ENCODE results near the gene ZNF512B.

GRCh38 chr20:64010711-64011237 is 41.0 kb upstream of the ZNF512B start:
- no peak for TF ChIP-seq GATA3 (IDR thresholded peaks at IDR 0.05; ENCODE audit: low read depth, low read length)
- no peak for TF ChIP-seq GATA2 (IDR thresholded peaks at IDR 0.05; ENCODE audit: low read depth, low read length)

All from SH-SY5Y (cell line).